ENCODE measurements around the gene PGPEP1. TPM values are rescaled to one million over a fixed set of nuclear protein-coding genes. Genes with fewer than 3 reads are reported as not detected.

Gene PGPEP1
- total RNA-seq, 2 experiments from 2014 or later: 30.1 to 34.5 TPM

DNA sequence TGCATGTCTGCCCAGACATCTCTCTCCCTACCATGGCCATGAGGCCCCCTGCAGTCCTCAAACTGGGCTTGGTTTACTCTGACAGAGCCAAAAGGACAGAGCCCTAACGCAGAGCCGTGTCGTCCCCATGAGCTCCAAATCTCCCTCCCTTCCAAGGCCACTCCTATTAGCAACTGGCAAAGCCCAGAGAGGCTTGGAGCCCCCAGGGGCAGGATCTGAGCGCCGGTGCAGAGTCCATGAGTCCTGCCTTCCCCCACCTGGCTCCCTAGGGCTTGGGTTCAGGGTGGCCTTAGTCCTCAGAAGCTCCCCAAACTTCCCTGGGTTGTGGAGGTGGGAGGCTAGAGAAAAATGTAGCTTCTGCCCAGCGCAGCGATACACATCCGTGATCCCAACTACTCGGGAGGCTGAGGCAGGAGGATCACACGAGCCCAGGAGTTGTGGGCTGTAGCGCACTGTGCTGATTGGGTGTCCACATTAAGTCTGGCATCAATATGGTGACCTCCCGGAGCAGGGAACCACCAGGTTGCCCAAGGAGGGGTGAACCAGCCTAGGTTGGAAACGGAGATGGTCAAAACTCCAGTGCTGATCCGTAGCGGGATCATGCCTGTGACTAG lies 7.4 kb upstream of the PGPEP1 start:
- no peak for DNase-seq
- peaks cover 4% of the 10 kb centered on the region for H3K27me3 Mint-ChIP-seq (ENCODE audit: low read depth)
- no peak overlapping the region for H3K4me3 Mint-ChIP-seq
- ATAC-seq: no peak
- no peaks in the 10 kb centered on the region for H3K36me3 Mint-ChIP-seq (ENCODE audit: low read depth)
- ChIA-PET POLR2A (no interaction called here), CTCF (interaction anchor here (1.2 to 10.9 kb wide), 3 partner anchors 12 to 124 kb away, joined by 3 to 455 read pairs (median 3); partner anchors contain the start of gene JUND)
- H3K9me3 Mint-ChIP-seq (ENCODE audit: insufficient read depth): no peaks in the 10 kb centered on the region
- peaks cover 12% of the 10 kb centered on the region for H3K4me1 Mint-ChIP-seq (ENCODE audit: low read depth)
- no peak overlapping the region for H3K27ac Mint-ChIP-seq

DNA sequence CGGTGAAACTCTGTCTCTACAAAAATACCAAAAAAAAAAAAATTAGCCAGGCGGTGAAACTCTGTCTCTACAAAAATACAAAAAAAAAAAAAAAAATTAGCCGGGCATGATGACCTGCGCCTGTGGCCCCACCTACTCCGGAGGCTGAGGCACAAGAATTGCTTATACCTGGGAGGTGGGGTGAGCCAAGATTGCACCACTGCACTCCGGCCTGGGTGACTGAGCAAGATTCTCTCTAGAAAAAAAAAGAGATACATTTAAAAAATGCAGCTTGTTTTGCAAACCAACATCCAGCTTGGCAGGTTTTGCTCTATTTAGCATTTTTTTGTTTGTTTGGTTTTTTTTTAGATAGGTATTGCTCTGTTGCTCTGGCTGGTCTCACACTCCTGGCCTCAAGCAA lies 6.7 kb upstream of the PGPEP1 start:
- POLR2A ChIA-PET: no interaction called here
- no peak overlapping the region for H3K4me3 Mint-ChIP-seq
- no peaks in the 10 kb centered on the region for H3K9me3 Mint-ChIP-seq (ENCODE audit: insufficient read depth)
- H3K27ac Mint-ChIP-seq: no peak overlapping the region
- no peak for ATAC-seq
- H3K4me1 Mint-ChIP-seq (ENCODE audit: low read depth): peaks cover 8% of the 10 kb centered on the region
- CTCF ChIA-PET: interaction anchor here (10.9 kb wide), 1 partner anchor 55 kb away, joined by 455 read pairs; the partner anchor contains the start of gene JUND
- no peak for DNase-seq
- H3K36me3 Mint-ChIP-seq (ENCODE audit: low read depth): no peaks in the 10 kb centered on the region
- H3K27me3 Mint-ChIP-seq (ENCODE audit: low read depth): peaks cover 4% of the 10 kb centered on the region

DNA sequence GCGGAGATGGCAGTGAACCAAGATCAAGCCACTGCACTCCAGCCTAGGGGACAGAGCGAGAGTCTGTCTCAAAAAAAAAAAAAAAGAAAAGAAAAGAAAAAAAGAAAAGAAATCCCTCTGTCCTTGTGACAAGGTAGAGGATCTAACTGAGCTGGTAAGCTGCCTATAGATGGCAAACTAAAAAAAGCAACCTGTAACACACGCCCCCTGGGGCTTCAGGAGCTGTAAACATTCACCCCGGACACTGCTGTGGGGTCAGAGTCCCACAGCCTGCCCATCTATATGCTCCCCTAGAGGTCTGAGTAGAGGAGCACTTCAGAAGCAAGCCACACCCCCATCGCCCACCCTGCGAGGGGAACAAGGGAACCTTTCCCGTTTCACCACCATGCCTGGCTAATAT lies 4.3 kb upstream of the PGPEP1 start:
- ATAC-seq: no peak
- H3K4me1 Mint-ChIP-seq (ENCODE audit: low read depth): peaks cover 10% of the 10 kb centered on the region
- ChIA-PET POLR2A (interaction anchor here (0.6 kb wide), 1 partner anchor 25 kb away, joined by 4 read pairs; no protein-coding TSS in a partner anchor), CTCF (interaction anchor here (1.1 to 5.3 kb wide), 2 partner anchors 52 to 57 kb away, joined by 3 to 63 read pairs; partner anchors contain the start of gene JUND)
- H3K9me3 Mint-ChIP-seq (ENCODE audit: insufficient read depth): no peaks in the 10 kb centered on the region
- no peak for DNase-seq
- H3K4me3 Mint-ChIP-seq: no peak overlapping the region
- H3K36me3 Mint-ChIP-seq (ENCODE audit: low read depth): peaks cover under 1% of the 10 kb centered on the region
- peaks cover 4% of the 10 kb centered on the region for H3K27me3 Mint-ChIP-seq (ENCODE audit: low read depth)
- H3K27ac Mint-ChIP-seq: no peak overlapping the region

DNA sequence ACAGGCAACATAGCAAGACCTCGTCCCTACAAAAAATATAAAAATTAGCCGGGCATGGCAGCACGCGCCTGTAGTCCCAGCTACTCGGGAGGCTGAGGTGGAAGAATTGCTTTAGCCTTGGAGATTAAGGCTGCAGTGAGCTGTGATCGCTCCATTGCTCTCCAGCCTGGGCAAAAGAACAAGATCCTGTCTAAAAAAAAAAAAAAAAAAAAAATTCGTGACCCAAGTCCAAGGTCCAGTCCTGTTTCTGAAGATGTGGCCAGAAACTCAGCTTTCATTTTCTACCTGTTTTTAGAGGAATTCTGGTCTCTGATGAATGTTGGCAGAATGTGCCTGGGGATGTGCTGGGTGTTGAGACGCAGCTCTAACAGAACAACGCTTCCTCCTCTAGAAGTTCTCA lies 1.9 kb upstream of the PGPEP1 start:
- no peaks in the 10 kb centered on the region for H3K9me3 Mint-ChIP-seq (ENCODE audit: insufficient read depth)
- H3K4me1 Mint-ChIP-seq (ENCODE audit: low read depth): peaks cover 21% of the 10 kb centered on the region
- ATAC-seq: no peak
- DNase-seq: no peak
- peaks cover 10% of the 10 kb centered on the region for H3K36me3 Mint-ChIP-seq (ENCODE audit: low read depth)
- CTCF ChIA-PET: interaction anchor here (0.9 to 5.3 kb wide), 8 partner anchors 9 to 146 kb away, joined by 3 to 63 read pairs (median 4); partner anchors contain the start of genes IQCN, JUND and MPV17L2
- POLR2A ChIA-PET: interaction anchor here (0.9 to 1.6 kb wide), 2 partner anchors 57 to 61 kb away, joined by 3 to 5 read pairs; partner anchors contain the start of gene JUND
- H3K27me3 Mint-ChIP-seq (ENCODE audit: low read depth): peaks cover 4% of the 10 kb centered on the region
- no peak overlapping the region for H3K27ac Mint-ChIP-seq
- peak overlapping the region; percentile 45 for H3K4me3 Mint-ChIP-seq

DNA sequence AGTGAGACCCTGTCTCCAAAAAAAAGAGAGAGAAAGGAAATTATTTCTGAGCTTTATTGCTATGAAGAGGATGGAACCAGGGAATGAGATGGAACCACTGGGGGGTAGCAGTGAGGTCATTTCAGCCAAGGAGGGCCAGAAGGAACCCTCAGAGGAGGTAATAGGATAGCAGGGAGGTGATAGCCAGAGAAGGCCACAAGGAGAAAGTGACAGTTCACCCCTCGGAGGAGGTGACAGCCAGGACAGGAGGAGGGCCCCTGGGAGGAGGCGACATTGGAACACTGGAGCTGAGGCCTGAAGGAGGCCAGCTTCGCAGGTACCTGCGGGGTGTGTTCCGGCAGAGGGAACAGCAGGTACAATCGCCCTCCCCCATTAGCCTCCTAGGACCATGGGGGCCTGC lies 675 bp upstream of the PGPEP1 start:
- peak overlapping the region; percentile 68 for H3K27ac Mint-ChIP-seq
- peaks cover 21% of the 10 kb centered on the region for H3K4me1 Mint-ChIP-seq (ENCODE audit: low read depth)
- ChIA-PET CTCF (interaction anchor here (0.6 to 5.3 kb wide), 12 partner anchors 10 to 500 kb away, joined by 3 to 63 read pairs (median 3); partner anchors contain the start of genes IQCN, JUND and MPV17L2), POLR2A (interaction anchor here (0.7 to 1.9 kb wide), 6 partner anchors 11 to 493 kb away, joined by 3 to 6 read pairs (median 4); partner anchors contain the start of gene JUND)
- peaks cover 4% of the 10 kb centered on the region for H3K27me3 Mint-ChIP-seq (ENCODE audit: low read depth)
- peak overlapping the region; percentile 77 for H3K4me3 Mint-ChIP-seq
- DNase-seq: no peak
- no peaks in the 10 kb centered on the region for H3K9me3 Mint-ChIP-seq (ENCODE audit: insufficient read depth)
- no peak for ATAC-seq
- H3K36me3 Mint-ChIP-seq (ENCODE audit: low read depth): peaks cover 14% of the 10 kb centered on the region

DNA sequence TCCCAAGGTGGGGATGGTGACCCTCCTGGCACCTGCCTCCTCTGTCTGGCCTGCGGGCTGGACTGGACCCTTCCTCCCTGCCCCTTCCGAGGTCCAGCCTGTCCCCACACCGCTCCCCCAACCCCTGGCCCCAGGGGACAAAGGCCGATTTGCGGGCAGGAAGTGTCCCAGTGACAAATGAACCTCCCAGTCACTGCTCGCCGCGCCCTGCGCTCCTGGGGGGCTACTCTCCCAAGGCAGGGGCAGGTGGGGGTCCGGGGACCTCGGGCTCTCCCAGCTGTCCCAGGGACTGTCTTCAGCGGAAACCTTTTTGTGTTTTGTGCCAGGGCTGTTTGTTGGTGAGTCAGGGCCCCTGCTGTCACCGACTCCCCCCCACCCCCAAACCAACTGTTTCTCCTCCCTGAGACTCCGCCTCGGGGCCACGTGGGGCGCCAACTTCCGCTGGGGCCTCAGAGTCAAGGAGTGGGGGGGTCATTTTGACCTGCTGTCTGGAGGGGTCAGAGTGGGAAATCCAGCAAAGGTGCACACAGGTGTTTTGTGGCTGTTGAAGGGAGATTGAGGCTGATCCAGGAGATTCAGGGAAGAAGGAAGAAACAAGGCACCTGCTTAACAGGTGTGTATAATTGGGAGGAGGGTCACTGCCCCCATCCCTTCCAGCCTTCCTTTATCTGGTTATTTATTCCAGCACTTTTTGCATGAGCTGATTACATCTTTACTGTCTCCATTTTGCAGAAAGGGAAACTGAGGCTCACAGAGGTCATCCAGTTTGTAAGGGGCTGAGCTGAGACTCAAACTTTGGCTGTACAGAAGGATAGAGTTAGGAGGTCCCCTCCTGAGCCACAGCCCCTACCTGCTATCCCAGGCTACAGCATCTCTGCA lies 831 bp downstream of the PGPEP1 start:
- Mint-ChIP-seq H3K27me3 (ENCODE audit: low read depth) (peaks cover 4% of the 10 kb centered on the region), H3K36me3 (ENCODE audit: low read depth) (peaks cover 14% of the 10 kb centered on the region), H3K9me3 (ENCODE audit: insufficient read depth) (no peaks in the 10 kb centered on the region), H3K4me3 (peak overlapping the region; percentile 77), H3K4me1 (ENCODE audit: low read depth) (peaks cover 25% of the 10 kb centered on the region), H3K27ac (peak overlapping the region; percentile 81)
- ATAC-seq (peak; percentile 71), DNase-seq (peak; percentile 80)
- ChIA-PET POLR2A (interaction anchor here (1.7 to 1.9 kb wide), 2 partner anchors 13 to 60 kb away, joined by 6 to 9 read pairs; partner anchors contain the start of gene JUND), CTCF (interaction anchor here (1.3 to 4.3 kb wide), 4 partner anchors 11 to 61 kb away, joined by 3 to 27 read pairs (median 10); no protein-coding TSS in a partner anchor)

DNA sequence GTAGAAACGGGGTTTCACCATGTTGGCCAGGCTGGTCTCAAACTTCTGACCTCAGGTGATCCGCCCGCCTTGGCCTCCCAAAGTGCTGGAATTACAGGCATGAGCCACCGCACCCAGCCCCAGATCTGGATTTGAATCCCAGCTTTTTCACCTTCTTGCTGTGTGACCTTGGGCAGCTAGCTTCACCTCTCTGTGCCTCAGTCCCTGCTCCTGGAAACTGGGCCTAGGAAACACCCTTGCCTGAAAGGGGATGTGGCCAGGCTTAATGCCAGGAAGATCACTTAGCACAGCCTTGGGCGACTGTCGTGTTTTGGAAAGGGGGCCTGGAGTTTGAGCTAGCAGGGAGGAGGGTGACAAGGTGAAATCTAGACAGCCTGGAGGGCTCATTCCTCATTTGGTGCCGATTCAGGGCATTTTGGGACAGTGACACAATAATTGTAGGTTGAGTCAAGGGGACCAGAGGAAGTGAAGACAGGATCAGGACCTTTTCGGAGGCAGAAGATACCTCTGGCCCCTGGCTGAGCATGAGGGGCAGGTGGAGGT lies 1.8 kb downstream of the PGPEP1 start:
- POLR2A ChIA-PET: interaction anchor here (1.7 kb wide), 1 partner anchor 61 kb away, joined by 9 read pairs; the partner anchor contains the start of gene JUND
- Mint-ChIP-seq H3K9me3 (ENCODE audit: insufficient read depth) (no peaks in the 10 kb centered on the region), H3K27ac (no peak overlapping the region)

DNA sequence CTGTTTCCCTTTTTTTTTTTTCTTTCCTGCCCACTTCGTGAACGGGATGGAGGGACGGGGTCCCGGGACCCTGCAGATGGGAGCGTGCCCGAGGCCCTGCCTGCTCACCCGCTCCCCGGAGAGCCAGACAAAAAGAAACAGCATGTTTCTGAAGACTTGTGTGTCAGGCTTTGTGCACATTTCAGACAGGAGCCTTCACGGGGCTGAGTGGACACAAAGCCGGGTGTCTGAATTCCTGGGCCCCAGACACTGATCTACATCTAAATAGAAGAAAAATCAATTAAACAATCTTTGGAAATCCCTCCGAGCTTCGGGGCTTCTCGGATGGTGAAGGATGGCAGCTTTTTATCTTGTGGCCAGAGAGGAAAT lies 4.2 kb downstream of the PGPEP1 start:
- Mint-ChIP-seq H3K36me3 (ENCODE audit: low read depth) (peaks cover 18% of the 10 kb centered on the region), H3K4me1 (ENCODE audit: low read depth) (peaks cover 25% of the 10 kb centered on the region), H3K4me3 (no peak overlapping the region), H3K27ac (no peak overlapping the region), H3K9me3 (ENCODE audit: insufficient read depth) (no peaks in the 10 kb centered on the region), H3K27me3 (ENCODE audit: low read depth) (no peaks in the 10 kb centered on the region)
- DNase-seq: no peak
- POLR2A ChIA-PET: no interaction called here
- no peak for ATAC-seq
- CTCF ChIA-PET: interaction anchor here (0.9 to 4.3 kb wide), 5 partner anchors 12 to 184 kb away, joined by 3 to 27 read pairs (median 3); no protein-coding TSS in a partner anchor

More for the DNA sequence above, 1.8 kb downstream of the PGPEP1 start:
- Mint-ChIP-seq H3K4me3 (peak overlapping the region; percentile 77), H3K36me3 (ENCODE audit: low read depth) (peaks cover 16% of the 10 kb centered on the region), H3K4me1 (ENCODE audit: low read depth) (peaks cover 27% of the 10 kb centered on the region), H3K27me3 (ENCODE audit: low read depth) (peaks cover 2% of the 10 kb centered on the region)
- DNase-seq (no peak), ATAC-seq (no peak)
- CTCF ChIA-PET: interaction anchor here (0.6 to 4.3 kb wide), 6 partner anchors 12 to 69 kb away, joined by 3 to 27 read pairs (median 6); no protein-coding TSS in a partner anchor

DNA sequence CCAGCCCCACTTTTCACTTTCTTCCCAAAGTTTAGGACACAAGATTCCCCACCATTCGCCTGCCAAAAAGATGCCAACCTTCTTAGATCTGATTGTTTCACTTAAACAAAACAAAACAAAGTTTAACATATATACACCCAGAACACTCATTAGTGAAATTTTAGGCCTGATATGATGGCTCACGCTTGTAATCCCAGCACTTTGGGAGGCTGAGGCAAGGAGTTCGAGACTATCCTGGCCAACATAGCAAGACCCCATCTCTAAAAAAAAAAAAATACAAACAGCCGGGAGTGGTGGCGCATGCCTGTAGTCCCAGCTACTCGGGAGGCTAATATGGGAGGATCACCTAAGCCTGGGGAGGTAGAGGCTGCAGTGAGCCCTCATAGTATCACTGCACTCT lies 4.9 kb downstream of the PGPEP1 start:
- peaks cover 21% of the 10 kb centered on the region for H3K36me3 Mint-ChIP-seq (ENCODE audit: low read depth)
- no peak overlapping the region for H3K4me3 Mint-ChIP-seq
- ChIA-PET POLR2A (no interaction called here), CTCF (interaction anchor here (1.3 to 4.3 kb wide), 4 partner anchors 13 to 184 kb away, joined by 3 to 27 read pairs (median 4); no protein-coding TSS in a partner anchor)
- no peak overlapping the region for H3K27ac Mint-ChIP-seq
- H3K27me3 Mint-ChIP-seq (ENCODE audit: low read depth): no peaks in the 10 kb centered on the region
- DNase-seq (no peak), ATAC-seq (no peak)
- peaks cover 18% of the 10 kb centered on the region for H3K4me1 Mint-ChIP-seq (ENCODE audit: low read depth)
- H3K9me3 Mint-ChIP-seq (ENCODE audit: insufficient read depth): no peaks in the 10 kb centered on the region

DNA sequence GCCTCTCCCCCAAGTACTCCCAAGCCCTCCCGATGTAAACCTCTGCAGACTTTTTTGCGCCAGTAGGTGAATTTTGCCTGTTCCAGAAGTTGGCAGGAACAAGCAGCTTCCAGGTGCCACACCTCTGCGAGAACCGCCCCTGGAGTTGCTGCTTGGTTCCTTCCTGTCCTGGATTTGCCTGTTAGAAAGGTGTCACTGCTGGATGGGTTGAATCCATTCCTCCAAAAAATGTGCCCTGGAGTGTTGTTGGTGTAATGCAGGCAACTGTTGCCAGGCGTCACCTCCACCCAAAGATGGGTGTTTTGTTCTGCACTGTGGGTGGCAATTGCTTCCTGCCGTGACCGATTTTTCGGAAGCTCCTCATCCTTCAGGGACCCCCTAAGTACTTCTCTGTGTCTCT lies 5.7 kb downstream of the PGPEP1 start:
- Mint-ChIP-seq H3K36me3 (ENCODE audit: low read depth) (peaks cover 23% of the 10 kb centered on the region), H3K27ac (peak overlapping the region; percentile 5), H3K4me1 (ENCODE audit: low read depth) (peaks cover 18% of the 10 kb centered on the region), H3K27me3 (ENCODE audit: low read depth) (no peaks in the 10 kb centered on the region), H3K4me3 (no peak overlapping the region), H3K9me3 (ENCODE audit: insufficient read depth) (no peaks in the 10 kb centered on the region)
- DNase-seq (no peak), ATAC-seq (no peak)
- POLR2A ChIA-PET: no interaction called here
- CTCF ChIA-PET: interaction anchor here (2.0 kb wide), 1 partner anchor 65 kb away, joined by 5 read pairs; no protein-coding TSS in a partner anchor

DNA sequence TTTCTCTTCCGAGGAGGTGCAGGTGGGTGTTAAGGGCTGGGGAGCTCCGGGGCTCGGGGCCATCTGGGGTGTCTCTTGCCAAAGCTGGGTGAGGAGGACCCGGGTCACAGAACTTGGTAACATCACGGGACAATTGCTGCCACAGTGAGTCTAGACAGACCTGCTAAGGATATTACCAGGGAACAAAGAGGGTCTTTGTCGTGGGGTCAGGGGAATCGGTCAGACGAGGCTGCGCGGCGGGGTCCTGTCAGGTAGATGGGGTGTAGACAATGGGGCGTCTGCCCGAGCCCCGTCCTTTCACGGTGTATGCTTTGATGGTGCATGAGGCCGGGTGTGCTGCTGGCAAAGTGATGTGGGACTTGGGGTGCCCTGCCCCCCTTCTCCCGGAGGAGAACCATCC lies 7.8 kb downstream of the PGPEP1 start:
- no peak overlapping the region for H3K4me3 Mint-ChIP-seq
- peaks cover 6% of the 10 kb centered on the region for H3K4me1 Mint-ChIP-seq (ENCODE audit: low read depth)
- POLR2A ChIA-PET: no interaction called here
- H3K27ac Mint-ChIP-seq: no peak overlapping the region
- ATAC-seq (no peak), DNase-seq (no peak)
- H3K36me3 Mint-ChIP-seq (ENCODE audit: low read depth): peaks cover 17% of the 10 kb centered on the region
- CTCF ChIA-PET: interaction anchor here (2.6 kb wide), 1 partner anchor 40 kb away, joined by 17 read pairs; no protein-coding TSS in a partner anchor
- no peaks in the 10 kb centered on the region for H3K9me3 Mint-ChIP-seq (ENCODE audit: insufficient read depth)
- no peaks in the 10 kb centered on the region for H3K27me3 Mint-ChIP-seq (ENCODE audit: low read depth)

Measured in activated CD8-positive, alpha-beta T cell treated with anti-CD3 and anti-CD28 coated beads, Interleukin-2, amount 10 ng/mL, durations not matched to agents 7 days and 5 days (primary cell).